WERI-Rb-1 (cell line): ENCODE data around the gene EBF3.

Source experiments
- DNase-seq: peaks from one replicate; pipeline ENCODE4 v3.0.0-alpha.2; 2020
- H3K27ac ChIP-seq: fragments of 250-450 bp; sonication (Bioruptor Pico); 2 replicates; pipeline ENCODE4 v1.5.1; 2020; ENCODE audit warnings: mild to moderate bottlenecking, moderate library complexity
- H3K27me3 ChIP-seq: fragments of 250-450 bp; sonication (Bioruptor Pico); 2 replicates; pipeline ENCODE4 v1.5.1; 2021; ENCODE audit warnings: mild to moderate bottlenecking, low read depth, moderate library complexity; ENCODE audit not compliant: insufficient read depth, severe bottlenecking
- H3K36me3 ChIP-seq: fragments of 250-450 bp; sonication (Bioruptor Pico); 2 replicates; pipeline ENCODE4 v1.5.1; 2020; ENCODE audit warnings: mild to moderate bottlenecking, moderate library complexity
- H3K4me3 ChIP-seq: 2 replicates; pipeline ENCODE4 v1.5.1; 2011; ENCODE audit warnings: low read depth, mild to moderate bottlenecking, control low read depth, low read length
- H3K9me3 ChIP-seq: fragments of 250-450 bp; sonication (Bioruptor Pico); 2 replicates; pipeline ENCODE4 v1.5.1; 2021; ENCODE audit warnings: mild to moderate bottlenecking, moderate library complexity; ENCODE audit not compliant: severe bottlenecking
- TF ChIP-seq, protein P1 (sequence below): IDR thresholded peaks from 2 replicates; pipeline ENCODE4 v1.5.1; 2011; ENCODE audit warnings: low read depth, mild to moderate bottlenecking, control low read depth, inconsistent platforms, low read length

Gene EBF3

DNA sequence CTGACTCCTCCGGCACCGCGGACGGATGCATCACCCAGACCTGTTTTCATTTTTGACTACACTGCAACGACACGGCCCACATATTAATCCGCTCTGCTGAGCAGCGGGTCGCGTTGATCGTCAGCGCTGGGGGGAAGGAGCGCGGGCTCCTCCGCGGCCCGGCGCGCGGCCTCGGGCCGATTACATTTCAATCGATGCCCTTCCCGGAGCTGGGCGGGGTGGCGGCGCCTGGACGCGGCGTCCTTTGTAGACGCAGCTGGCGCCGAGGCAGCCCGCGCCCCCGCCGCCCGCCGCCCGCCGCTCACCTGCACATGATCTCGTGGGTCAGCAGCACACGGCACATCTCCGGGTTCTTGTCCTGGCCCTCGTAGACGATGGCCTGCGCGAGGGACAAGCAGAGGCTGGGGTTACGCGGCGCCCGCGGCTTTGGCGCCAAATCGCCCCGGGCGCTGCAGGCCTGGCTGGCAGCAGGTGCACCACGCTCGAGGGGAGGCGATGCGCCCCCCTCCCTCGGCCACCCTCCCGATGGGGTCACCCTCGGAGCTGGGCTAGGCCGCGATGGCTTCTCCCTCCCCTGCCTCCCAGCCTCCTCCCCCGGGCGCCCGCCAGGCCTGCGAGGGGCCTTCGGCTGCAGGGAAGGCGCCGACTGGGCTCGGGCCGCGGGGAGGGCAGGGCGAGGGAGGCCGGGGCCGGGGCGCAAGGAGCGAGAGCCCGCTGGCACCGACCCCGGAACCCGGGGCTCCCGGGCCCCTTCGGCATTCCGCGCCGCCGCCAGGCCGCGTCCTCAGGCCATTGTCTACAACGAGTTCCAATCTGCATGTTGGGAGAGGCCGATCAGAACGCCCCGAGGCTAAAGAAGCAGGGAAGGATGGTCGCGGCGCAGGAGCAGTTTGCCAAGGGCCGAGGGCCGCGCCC, 5.2 kb downstream of the EBF3 start:
- H3K27ac ChIP-seq, result peak overlapping the region; percentile 66
- TF ChIP-seq, protein P1, sequence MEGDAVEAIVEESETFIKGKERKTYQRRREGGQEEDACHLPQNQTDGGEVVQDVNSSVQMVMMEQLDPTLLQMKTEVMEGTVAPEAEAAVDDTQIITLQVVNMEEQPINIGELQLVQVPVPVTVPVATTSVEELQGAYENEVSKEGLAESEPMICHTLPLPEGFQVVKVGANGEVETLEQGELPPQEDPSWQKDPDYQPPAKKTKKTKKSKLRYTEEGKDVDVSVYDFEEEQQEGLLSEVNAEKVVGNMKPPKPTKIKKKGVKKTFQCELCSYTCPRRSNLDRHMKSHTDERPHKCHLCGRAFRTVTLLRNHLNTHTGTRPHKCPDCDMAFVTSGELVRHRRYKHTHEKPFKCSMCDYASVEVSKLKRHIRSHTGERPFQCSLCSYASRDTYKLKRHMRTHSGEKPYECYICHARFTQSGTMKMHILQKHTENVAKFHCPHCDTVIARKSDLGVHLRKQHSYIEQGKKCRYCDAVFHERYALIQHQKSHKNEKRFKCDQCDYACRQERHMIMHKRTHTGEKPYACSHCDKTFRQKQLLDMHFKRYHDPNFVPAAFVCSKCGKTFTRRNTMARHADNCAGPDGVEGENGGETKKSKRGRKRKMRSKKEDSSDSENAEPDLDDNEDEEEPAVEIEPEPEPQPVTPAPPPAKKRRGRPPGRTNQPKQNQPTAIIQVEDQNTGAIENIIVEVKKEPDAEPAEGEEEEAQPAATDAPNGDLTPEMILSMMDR, result no peak
- H3K9me3 ChIP-seq, result no peaks in the 10 kb centered on the region
- peak; percentile 44 for DNase-seq
- H3K27me3 ChIP-seq, result peaks cover 47% of the 10 kb centered on the region
- peak overlapping the region; percentile 41 for H3K4me3 ChIP-seq
- H3K36me3 ChIP-seq, result no peaks in the 10 kb centered on the region

DNA sequence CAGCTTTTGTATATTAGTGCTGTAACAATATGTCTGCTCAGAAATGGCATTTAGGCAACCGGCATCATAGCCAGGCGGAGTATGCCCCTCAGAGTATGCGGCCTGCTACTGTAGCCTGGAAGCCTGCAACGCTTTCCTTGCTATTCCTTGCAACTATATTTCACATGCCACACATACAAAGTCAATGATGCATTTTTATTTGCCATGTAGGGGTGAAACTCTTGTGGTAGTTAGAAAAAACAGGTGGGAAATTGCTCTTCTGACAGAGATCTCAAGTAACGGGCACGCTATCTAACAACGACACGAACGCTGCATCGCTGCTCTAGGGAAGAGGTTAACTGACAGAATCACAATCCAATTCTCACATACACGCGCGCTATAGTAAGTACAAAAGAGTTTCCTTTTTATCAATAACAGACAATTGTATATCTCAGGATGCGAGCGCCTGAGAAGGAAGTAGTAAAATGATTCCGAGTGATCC, 5.9 kb downstream of the EBF3 start:
- Histone ChIP-seq H3K27me3 (peaks cover 46% of the 10 kb centered on the region), H3K36me3 (no peaks in the 10 kb centered on the region), H3K9me3 (no peaks in the 10 kb centered on the region), H3K27ac (peak overlapping the region; percentile 66), H3K4me3 (peak overlapping the region; percentile 41)
- TF ChIP-seq, protein P1, result peak; percentile 55
- DNase-seq, result no peak

DNA sequence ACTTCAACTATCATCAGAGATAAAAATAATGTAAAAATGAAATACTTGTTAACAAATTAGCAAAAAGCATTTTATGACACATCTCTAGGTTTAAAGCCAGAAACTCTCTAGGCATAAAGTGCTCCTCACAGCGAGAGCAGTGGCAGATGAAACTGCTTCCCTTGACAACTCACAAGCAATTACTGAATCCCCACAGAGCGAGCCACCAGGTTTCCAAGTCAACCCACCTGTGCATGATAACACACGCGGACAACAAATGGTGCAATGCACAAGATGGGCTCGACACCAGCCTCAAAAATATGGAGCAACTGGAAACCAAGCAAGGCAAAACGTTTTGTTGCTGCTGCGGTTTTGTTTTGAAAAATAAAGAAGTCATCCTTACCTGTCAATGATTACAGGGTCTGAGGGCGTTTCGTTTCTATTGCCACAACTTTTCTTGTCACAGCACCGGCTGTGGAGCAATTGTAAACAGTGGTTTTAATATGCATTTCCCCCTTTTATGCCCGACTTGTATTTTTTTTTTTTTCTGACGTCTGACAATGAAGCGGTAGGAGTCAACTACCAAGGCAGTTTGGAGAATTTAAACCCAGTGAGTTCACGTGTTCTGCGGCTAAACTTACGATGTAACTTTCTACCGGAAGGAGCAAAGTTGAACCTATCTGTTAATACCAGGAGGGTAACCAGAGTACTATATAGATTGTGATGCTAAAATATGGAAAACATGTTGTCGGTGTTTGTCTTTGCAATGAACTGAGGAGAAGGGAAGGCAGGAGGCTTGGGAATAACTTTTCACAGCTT, 7.0 kb downstream of the EBF3 start:
- Histone ChIP-seq H3K4me3 (no peak overlapping the region), H3K27me3 (peaks cover 34% of the 10 kb centered on the region)
- no peak for DNase-seq

DNA sequence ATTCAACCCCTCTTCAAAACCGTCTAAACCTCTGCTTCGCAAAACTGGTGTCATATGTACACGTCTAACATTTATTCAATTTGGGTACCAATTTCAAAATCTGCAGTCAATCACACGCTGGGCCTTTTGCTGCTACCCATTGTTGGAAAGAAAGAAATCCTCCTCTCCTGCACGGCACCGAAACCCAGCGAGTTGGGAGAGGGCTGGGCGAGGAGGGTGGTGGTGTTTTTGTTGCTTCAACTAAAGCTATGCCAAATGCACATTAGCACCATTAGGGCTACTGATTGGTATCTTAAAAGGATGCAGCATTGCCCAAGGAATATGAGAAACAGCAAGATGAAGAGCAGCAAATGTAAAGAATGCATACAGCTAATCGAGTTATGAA, 7.8 kb downstream of the EBF3 start:
- Histone ChIP-seq H3K4me3 (no peak overlapping the region), H3K27ac (no peak overlapping the region), H3K27me3 (peaks cover 26% of the 10 kb centered on the region), H3K36me3 (no peaks in the 10 kb centered on the region), H3K9me3 (no peaks in the 10 kb centered on the region)
- TF ChIP-seq, protein P1, result no peak
- no peak for DNase-seq

More for the DNA sequence above, 7.0 kb downstream of the EBF3 start:
- TF ChIP-seq, protein P1, result no peak
- no peaks in the 10 kb centered on the region for H3K36me3 ChIP-seq
- H3K9me3 ChIP-seq, result no peaks in the 10 kb centered on the region
- no peak overlapping the region for H3K27ac ChIP-seq

DNA sequence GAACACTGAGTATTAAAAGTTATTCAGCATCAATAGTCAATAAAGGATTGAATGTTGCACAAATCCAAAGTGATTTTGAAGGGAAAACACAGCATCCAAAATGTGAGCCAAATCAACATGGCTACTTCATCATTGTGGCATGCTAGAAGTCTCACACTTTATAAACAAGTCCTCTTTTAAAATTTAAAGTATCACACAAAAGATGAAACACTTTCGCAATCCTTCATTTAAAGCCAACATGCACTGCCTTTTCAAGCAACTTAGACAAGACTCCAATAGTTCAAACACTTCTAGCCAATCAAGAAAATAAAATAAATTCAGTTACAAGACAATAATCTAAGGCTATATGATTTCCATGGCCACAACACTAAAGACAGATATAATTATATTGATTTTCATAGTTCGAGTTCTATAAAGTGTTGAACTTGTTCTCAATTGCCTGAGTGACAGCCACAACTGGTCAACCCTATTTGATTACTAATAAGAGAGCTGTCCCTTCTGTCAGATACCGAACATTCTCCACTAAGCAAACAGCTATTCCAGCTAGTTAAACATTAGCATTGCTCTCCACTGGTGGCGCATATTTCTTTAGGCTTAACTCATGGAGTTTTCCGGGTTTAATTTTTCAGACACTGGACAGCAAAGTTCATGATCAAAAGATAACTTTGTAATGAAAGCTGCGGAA, 8.3 kb downstream of the EBF3 start:
- H3K27ac ChIP-seq, result no peak overlapping the region
- TF ChIP-seq, protein P1, result no peak
- no peak for DNase-seq
- peaks cover 21% of the 10 kb centered on the region for H3K27me3 ChIP-seq
- no peak overlapping the region for H3K4me3 ChIP-seq
- H3K9me3 ChIP-seq, result no peaks in the 10 kb centered on the region
- no peaks in the 10 kb centered on the region for H3K36me3 ChIP-seq
